Esophagus squamous epithelium (tissue), 4 donors: Measurements from ENCODE around the gene CPPED1.

Source experiments
- CTCF ChIP-seq, 6 experiments: fragments of 450-650 bp in 4 of 6; fragments of 200-600 bp in 2 of 6; sonication (generic) in 2 of 6; IDR thresholded peaks; one replicate each; pipeline ENCODE4 v1.5.1; 2016 to 2019; ENCODE audit warnings: antibody characterized with exemption in 6 of 6, mild to moderate bottlenecking in 4 of 6, moderate library complexity in 4 of 6
- POLR2A ChIP-seq, 4 donors: fragments of 450-650 bp; IDR thresholded peaks; one replicate each; pipeline ENCODE4 v1.6.1; 2017; ENCODE audit warnings: antibody characterized with exemption in 4 of 4, mild to moderate bottlenecking in 4 of 4, moderate library complexity in 3 of 4

DNA sequence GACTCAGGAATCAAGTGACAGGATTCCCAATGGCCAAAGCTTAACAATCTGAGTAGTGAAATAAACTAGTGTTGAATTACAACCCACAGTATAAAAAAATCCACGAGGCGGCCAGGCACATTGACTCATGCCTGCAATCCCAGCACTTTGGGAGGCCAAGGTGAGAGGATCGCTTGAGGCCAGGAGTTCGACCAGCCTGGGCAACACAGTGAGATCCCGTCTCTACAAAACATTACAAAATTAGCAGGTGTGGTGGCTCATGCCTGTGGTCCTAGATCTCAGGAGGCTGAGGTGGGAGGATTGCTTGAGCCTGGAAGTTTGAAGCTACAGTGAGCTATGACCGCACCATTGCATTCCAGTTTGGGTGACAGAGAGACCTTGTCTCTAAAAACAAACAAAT is 133.8 kb downstream of the CPPED1 start:
- TF ChIP-seq CTCF (IDR thresholded peaks at IDR 0.05) (no peak), POLR2A (IDR thresholded peaks at IDR 0.05) (no peak)
